HepG2 (cell line): Measurements from ENCODE around the gene DAPP1.

Source experiments
- CCAR2 ChIP-seq: fragments of 200-400 bp; formaldehyde crosslinking; optimal IDR thresholded peaks from 2 replicates; pipeline ENCODE3; 2018; ENCODE audit warnings: low read depth, mild to moderate bottlenecking, low read length, moderate library complexity
- POLR2AphosphoS5 ChIP-seq: IDR thresholded peaks from 2 replicates; pipeline ENCODE4 v1.6.1; 2012; ENCODE audit warnings: low read depth, low read length

- no peak for TF ChIP-seq CCAR2
- TF ChIP-seq POLR2AphosphoS5, result no peak
These were observed 100.9 kb downstream of the DAPP1 start for GRCh38 chr4:99917575-99917974.
